Measurements from ENCODE around the gene RPS13. TPM values are rescaled to one million over a fixed set of nuclear protein-coding genes. Genes with fewer than 3 reads are reported as not detected.

RPS13 gene
- polyA plus RNA-seq, 6 donors from 2014 or later, result 1,851 to 2,562 (median 2,352) TPM

Other genes with a start within 250 kb of the RPS13 start
- under 1 TPM in 2 of 6 donors, not detected in 4; 0.15 to 0.16 TPM for gene PLEKHA7, start 63.3 kb downstream of the RPS13 start, polyA plus RNA-seq (ENCODE audit: low read depth in 6 of 6)
- 10 to 100 TPM in 5 of 6 donors, 1 to 10 TPM in 1; 6.0 to 14.2 (median 12.3) TPM for gene PIK3C2A, start 130.3 kb upstream of the RPS13 start, polyA plus RNA-seq (ENCODE audit: low read depth in 6 of 6)
- gene NUCB2, start 199.1 kb upstream of the RPS13 start, polyA plus RNA-seq (ENCODE audit: low read depth in 6 of 6), result 10 to 100 TPM; 14.2 to 23.9 (median 20.7) TPM

Measured in naive B cell (primary cell).